Lower lobe of right lung (tissue), 2 donors: ENCODE data around the gene RBM7. TPM values are rescaled to one million over a fixed set of nuclear protein-coding genes. Genes with fewer than 3 reads are reported as not detected.

Experiments
- ATAC-seq, 2 donors: fragments of 200-7000 bp; cut with Tn5 transposase; one replicate each; pipeline ENCODE4 v1.9.1; 2020 to 2022; ENCODE audit warnings: mild to moderate bottlenecking in 2 of 2, moderate library complexity in 2 of 2
- DNase-seq: peaks from one replicate; pipeline ENCODE4 v3.0.0-alpha.2; 2020
- H3K27ac ChIP-seq: fragments of 200-600 bp; one replicate; pipeline ENCODE4 v1.8.0; 2022
- H3K27me3 ChIP-seq: fragments of 200-600 bp; one replicate; pipeline ENCODE4 v1.8.0; 2022; ENCODE audit warnings: low read depth
- H3K36me3 ChIP-seq: fragments of 200-600 bp; one replicate; pipeline ENCODE4 v1.8.0; 2022; ENCODE audit warnings: mild to moderate bottlenecking
- H3K4me1 ChIP-seq: fragments of 200-600 bp; one replicate; pipeline ENCODE4 v1.8.0; 2022
- H3K4me3 ChIP-seq: fragments of 200-600 bp; one replicate; pipeline ENCODE4 v1.8.0; 2022; ENCODE audit warnings: mild to moderate bottlenecking
- H3K9me3 ChIP-seq: fragments of 200-600 bp; one replicate; pipeline ENCODE4 v1.8.0; 2022
- intact Hi-C: fragments of 100-400 bp; cut with DNase I; formaldehyde crosslinking; loops from one replicate; pipeline ENCODE4 v1.11.0; 2022
- total RNA-seq: library from RNA; stranded (reverse); fragmentation: NEBNext Ultra II Directional; extraction: Animal tissue kit (Norgen Biotek cat#: 25700); gene quantifications from one replicate; pipeline ENCODE4 v1.2.1, GENCODE V29; 2021
- TF ChIP-seq, protein P1 (sequence below): fragments of 200-600 bp; IDR thresholded peaks from one replicate; pipeline ENCODE4 v1.8.0; 2022; ENCODE audit warnings: antibody characterized with exemption, mild to moderate bottlenecking
- donor health status: DM: no; HTN: yes; CAD: no; lungs with severe emphysema.

The RBM7 gene
- total RNA-seq, 1 donor from 2014 or later, result 25.8 TPM

DNA sequence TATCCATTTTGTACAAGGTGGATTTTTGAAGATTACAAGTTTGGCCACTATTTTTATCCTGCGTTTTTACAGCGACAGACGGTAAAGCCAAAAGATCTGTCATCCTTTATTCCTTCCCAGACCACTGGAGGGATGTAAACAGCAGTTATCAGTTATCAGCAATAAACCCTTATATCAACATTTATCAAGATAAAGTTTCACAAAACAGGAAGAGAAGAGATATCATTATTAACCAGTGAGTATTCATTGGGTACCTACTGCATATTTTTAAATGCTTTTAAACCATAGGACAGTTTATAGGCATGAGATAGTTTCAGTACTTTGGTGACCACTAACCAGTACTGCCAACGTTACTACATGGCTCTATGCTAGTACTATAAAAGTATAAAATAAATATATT is 32.9 kb downstream of the RBM7 start:
- Histone ChIP-seq H3K4me3 (no peak overlapping the region), H3K27me3 (no peaks in the 10 kb centered on the region), H3K36me3 (no peaks in the 10 kb centered on the region), H3K4me1 (no peaks in the 10 kb centered on the region), H3K9me3 (no peaks in the 10 kb centered on the region), H3K27ac (no peak overlapping the region)
- ATAC-seq (no peak), DNase-seq (no peak)
- TF ChIP-seq, protein P1, sequence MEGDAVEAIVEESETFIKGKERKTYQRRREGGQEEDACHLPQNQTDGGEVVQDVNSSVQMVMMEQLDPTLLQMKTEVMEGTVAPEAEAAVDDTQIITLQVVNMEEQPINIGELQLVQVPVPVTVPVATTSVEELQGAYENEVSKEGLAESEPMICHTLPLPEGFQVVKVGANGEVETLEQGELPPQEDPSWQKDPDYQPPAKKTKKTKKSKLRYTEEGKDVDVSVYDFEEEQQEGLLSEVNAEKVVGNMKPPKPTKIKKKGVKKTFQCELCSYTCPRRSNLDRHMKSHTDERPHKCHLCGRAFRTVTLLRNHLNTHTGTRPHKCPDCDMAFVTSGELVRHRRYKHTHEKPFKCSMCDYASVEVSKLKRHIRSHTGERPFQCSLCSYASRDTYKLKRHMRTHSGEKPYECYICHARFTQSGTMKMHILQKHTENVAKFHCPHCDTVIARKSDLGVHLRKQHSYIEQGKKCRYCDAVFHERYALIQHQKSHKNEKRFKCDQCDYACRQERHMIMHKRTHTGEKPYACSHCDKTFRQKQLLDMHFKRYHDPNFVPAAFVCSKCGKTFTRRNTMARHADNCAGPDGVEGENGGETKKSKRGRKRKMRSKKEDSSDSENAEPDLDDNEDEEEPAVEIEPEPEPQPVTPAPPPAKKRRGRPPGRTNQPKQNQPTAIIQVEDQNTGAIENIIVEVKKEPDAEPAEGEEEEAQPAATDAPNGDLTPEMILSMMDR, result no peak
- intact Hi-C loops, result no loop called here

- Histone ChIP-seq H3K4me3 (no peak overlapping the region), H3K4me1 (peaks cover 17% of the 10 kb centered on the region), H3K27ac (peak overlapping the region; percentile 85), H3K9me3 (no peaks in the 10 kb centered on the region), H3K36me3 (no peaks in the 10 kb centered on the region), H3K27me3 (no peaks in the 10 kb centered on the region)
- intact Hi-C loops, result no loop called here
- no peak for DNase-seq
- ATAC-seq, result peak; percentile 46 to 65
- TF ChIP-seq, protein P1, result no peak
These were observed 37.8 kb downstream of the RBM7 start for GRCh38 chr11:114438303-114438702.

DNA sequence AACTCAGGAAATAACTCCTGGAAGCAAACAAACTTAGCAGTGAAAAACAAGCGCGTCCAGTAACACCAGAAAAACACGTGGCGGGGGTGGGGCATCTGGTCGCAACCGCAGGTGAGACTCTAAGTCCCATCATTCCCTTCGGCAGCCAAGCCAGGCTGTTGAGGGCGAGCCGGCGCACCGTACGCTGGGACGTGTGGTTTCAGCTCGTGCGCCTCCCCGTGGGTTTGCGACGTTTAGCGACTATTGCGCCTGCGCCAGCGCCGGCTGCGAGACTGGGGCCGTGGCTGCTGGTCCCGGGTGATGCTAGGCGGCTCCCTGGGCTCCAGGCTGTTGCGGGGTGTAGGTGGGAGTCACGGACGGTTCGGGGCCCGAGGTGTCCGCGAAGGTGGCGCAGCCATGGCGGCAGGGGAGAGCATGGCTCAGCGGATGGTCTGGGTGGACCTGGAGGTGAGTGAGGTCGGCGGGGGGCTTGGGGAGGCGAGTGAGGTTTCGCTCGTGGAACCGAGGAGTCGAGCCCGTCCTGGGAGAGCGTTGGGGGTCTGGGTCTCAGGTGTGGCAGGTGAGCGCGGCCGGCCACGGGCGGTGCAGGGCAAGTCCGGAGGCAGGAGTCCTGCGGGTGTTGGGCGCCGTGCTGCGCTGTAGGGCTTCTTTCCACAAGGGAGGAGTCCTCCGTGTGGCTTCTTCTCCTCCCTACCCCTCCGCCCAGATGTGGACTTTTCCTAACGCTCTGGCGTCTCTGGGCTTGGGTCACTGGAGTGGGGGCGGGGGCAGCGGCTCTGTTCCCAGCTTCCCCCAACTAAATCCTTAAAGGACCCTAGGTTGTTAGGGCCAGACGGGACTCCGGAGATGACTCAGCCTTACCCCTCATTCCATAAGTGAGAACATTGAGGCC is 39.0 kb downstream of the RBM7 start, which contains the start of gene REXO2:
TSS of gene REXO2 (plus strand) at position 239 of the 892 bp plus-strand sequence. CDS start at position 301, 62 bp downstream.
- Histone ChIP-seq H3K27me3 (no peaks in the 10 kb centered on the region), H3K4me3 (peak within 1 kb of the TSS; percentile 92), H3K4me1 (peaks cover 17% of the 10 kb centered on the region), H3K36me3 (peaks cover 3% of the 10 kb centered on the region), H3K27ac (peak within 1 kb of the TSS; percentile 85), H3K9me3 (no peaks in the 10 kb centered on the region)
- DNase-seq (peak; percentile 98), ATAC-seq (peak; percentile 99)
- intact Hi-C loops, result no loop called here
- TF ChIP-seq, protein P1, result peak; percentile 46

DNA sequence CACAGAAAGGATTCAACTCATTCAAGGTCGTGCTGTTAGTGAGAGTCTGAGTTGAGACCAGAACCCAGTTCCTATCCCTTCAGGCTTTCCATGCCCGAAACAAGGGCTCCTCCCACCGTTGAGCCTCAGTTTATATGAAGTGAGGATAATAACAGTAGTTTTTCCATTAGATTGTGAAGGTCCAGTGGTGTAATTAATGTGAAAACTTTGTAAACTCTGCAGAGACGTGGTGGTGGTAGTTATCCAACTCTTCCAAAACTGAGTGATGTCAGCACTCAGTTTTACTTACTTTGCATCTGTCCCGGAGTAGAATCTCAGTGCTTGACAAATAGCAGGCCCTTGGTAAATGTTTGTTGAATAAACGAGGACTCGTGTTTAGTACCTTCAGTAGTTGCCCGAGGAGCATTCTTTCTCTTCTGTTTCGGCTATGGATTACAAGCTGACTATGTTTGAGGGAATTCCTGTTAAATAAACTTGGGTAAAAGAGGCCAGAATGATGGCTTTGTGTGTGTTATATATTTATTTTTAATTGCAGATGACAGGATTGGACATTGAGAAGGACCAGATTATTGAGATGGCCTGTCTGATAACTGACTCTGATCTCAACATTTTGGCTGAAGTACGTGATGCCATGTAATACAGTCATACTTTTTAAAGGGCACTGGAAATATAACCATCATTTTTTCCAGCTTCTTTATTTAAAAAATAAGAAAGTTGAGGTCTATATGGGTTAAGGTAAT is 39.8 kb downstream of the RBM7 start:
- Histone ChIP-seq H3K4me1 (peaks cover 17% of the 10 kb centered on the region), H3K4me3 (peak overlapping the region; percentile 92), H3K9me3 (no peaks in the 10 kb centered on the region), H3K27me3 (no peaks in the 10 kb centered on the region), H3K27ac (peak overlapping the region; percentile 85), H3K36me3 (peaks cover 12% of the 10 kb centered on the region)
- peak in 1 of 2 donors; percentile 21 for ATAC-seq
- intact Hi-C loops, result no loop called here
- no peak for DNase-seq
- TF ChIP-seq, protein P1, result no peak

DNA sequence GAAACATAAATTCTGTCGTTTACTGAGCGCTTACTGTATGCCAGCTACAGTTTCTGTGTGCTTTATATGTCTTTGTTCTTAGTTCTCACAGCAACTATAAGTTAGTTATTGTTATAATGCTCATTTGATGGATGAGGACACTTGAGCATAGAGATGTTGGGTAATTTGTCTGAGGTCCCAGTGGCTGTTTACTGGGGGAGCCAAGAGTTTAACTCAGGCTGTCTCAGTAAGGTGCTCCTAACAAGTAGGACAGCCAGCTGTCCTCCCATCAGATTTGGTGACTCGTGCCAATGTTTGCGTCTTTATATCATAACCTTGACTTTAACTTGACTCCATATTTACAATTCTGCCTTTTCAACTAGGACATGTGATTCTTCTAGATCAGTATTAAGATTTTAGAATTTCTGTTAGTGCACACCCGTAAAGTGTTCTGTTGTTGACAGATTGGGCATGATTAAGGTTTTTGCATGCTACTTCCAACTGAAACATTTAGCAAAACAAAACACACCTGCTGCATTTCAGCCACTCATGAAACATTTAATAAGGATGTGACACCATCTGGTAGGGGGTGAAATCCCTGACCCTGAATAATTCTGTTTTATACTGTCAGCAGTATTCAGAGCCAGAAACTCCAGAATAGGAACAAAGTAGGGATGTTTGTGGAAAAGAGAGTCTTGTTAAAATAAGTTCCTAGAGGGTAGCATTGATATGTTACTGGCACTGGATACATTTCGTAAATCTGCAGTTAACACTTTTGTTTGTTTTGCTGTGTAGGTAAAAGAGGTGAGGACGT is 40.7 kb downstream of the RBM7 start:
- Histone ChIP-seq H3K4me1 (peaks cover 17% of the 10 kb centered on the region), H3K27ac (no peak overlapping the region), H3K27me3 (no peaks in the 10 kb centered on the region), H3K9me3 (no peaks in the 10 kb centered on the region), H3K36me3 (peaks cover 13% of the 10 kb centered on the region), H3K4me3 (peak overlapping the region; percentile 92)
- DNase-seq, result no peak
- intact Hi-C loops, result no loop called here
- no peak for ATAC-seq
- TF ChIP-seq, protein P1, result no peak
